Stimulated activated CD4-positive, alpha-beta T cell treated with anti-CD3 and anti-CD28 coated beads, Interleukin-2, amount 100 ng/mL, for 24 hours (primary cell): ENCODE measurements around the gene SLC25A48.

Experiments used
- DNase-seq, 2 donors: peaks; one replicate each; pipeline ENCODE4 v3.0.0-alpha.2; 2020

SLC25A48 gene

DNA sequence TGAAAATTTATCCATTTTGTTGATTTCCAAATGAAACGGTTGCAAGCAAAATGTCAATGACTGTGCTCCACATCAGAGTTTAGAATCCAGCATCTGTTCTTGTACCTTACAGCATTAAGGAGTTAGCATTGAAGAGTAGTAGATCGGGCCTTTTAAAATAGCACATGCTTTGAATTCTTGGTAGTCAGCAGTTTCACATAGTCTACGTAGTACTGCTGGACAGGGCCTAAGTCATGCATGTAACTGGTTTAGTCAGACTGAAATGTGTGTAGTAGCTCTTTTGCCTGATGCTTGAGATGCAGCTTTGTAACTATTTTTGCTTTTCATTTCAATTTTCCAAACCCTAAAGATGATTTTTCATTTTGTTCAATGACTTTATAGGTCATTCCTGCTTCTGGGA, 100.5 kb downstream of the SLC25A48 start:
- DNase-seq: no peak

GRCh38 chr5:135937245-135937911, 102.9 kb downstream of the SLC25A48 start:
- DNase-seq: no peak
